GM23338 (cell line): Measurements from ENCODE around the gene ZNF236. TPM values are rescaled to one million over a fixed set of nuclear protein-coding genes. Genes with fewer than 3 reads are reported as not detected.

Experiments used
- ATAC-seq: fragments of 200-7000 bp; cut with Tn5 transposase; 3 replicates; pipeline ENCODE4 v1.9.1; 2020
- DNase-seq: peaks from one replicate; pipeline ENCODE4 v3.0.0-alpha.2; 2015; ENCODE audit warnings: low spot score
- H2AFZ ChIP-seq: fragments of 200-600 bp; sonication (generic); 2 replicates; pipeline ENCODE4 v1.8.0; 2016; ENCODE audit warnings: antibody characterized with exemption, mild to moderate bottlenecking, moderate library complexity
- H3F3A ChIP-seq: fragments of 200-600 bp; sonication (generic); replicated peaks from 2 replicates; pipeline ENCODE4 v1.8.0; 2017; ENCODE audit warnings: antibody characterized with exemption, mixed run types, low read depth
- H3K27ac ChIP-seq: fragments of 200-600 bp; sonication (generic); 2 replicates; pipeline ENCODE4 v1.6.1; 2016; ENCODE audit warnings: low read depth
- H3K27me3 ChIP-seq: fragments of 200-600 bp; sonication (generic); 2 replicates; pipeline ENCODE4 v1.8.0; 2016; ENCODE audit warnings: mild to moderate bottlenecking, mixed run types, moderate library complexity; ENCODE audit not compliant: insufficient read depth
- H3K36me3 ChIP-seq: fragments of 200-600 bp; sonication (generic); 2 replicates; pipeline ENCODE4 v1.8.0; 2016; ENCODE audit warnings: mild to moderate bottlenecking; ENCODE audit not compliant: insufficient read depth
- H3K4me1 ChIP-seq: fragments of 200-600 bp; sonication (generic); 2 replicates; pipeline ENCODE4 v1.8.0; 2016; ENCODE audit warnings: mild to moderate bottlenecking, moderate library complexity; ENCODE audit not compliant: insufficient read depth
- H3K4me2 ChIP-seq: fragments of 200-600 bp; sonication (generic); 2 replicates; pipeline ENCODE4 v1.7.1; 2017; ENCODE audit warnings: mixed run types
- H3K4me3 ChIP-seq: fragments of 200-600 bp; sonication (generic); 2 replicates; pipeline ENCODE4 v1.6.1; 2016; ENCODE audit warnings: mixed run types
- H3K79me2 ChIP-seq: fragments of 200-600 bp; sonication (generic); replicated peaks from 2 replicates; pipeline ENCODE4 v1.8.0; 2017; ENCODE audit warnings: mild to moderate bottlenecking; ENCODE audit not compliant: insufficient read depth
- H3K9me2 ChIP-seq: fragments of 200-600 bp; sonication (generic); 2 replicates; pipeline ENCODE4 v1.8.0; 2017; ENCODE audit not compliant: insufficient read depth
- H4K20me1 ChIP-seq: fragments of 200-600 bp; sonication (generic); replicated peaks from 2 replicates; pipeline ENCODE4 v1.8.0; 2017; ENCODE audit warnings: mild to moderate bottlenecking; ENCODE audit not compliant: insufficient read depth
- H3K27ac Mint-ChIP-seq: 2 replicates; pipeline ENCODE4 v1.8.0; 2020; ENCODE audit warnings: inconsistent platforms, mild to moderate bottlenecking, moderate library complexity, mixed read lengths
- H3K27me3 Mint-ChIP-seq: 3 replicates; pipeline ENCODE4 v1.8.0; 2022; ENCODE audit warnings: low read depth, mild to moderate bottlenecking, moderate library complexity, mixed read lengths, inconsistent platforms; ENCODE audit not compliant: insufficient read depth, poor library complexity
- H3K36me3 Mint-ChIP-seq: 3 replicates; pipeline ENCODE4 v1.8.0; 2021; ENCODE audit warnings: low read depth, mild to moderate bottlenecking, inconsistent platforms, moderate library complexity, mixed read lengths
- H3K4me1 Mint-ChIP-seq: 3 replicates; pipeline ENCODE4 v1.8.0; 2020; ENCODE audit warnings: mild to moderate bottlenecking, inconsistent platforms, mixed read lengths
- H3K4me3 Mint-ChIP-seq: 3 replicates; pipeline ENCODE4 v1.8.0; 2021; ENCODE audit warnings: moderate library complexity, mild to moderate bottlenecking, inconsistent platforms, mixed read lengths
- H3K9me3 Mint-ChIP-seq: 3 replicates; pipeline ENCODE4 v1.8.0; 2020; ENCODE audit warnings: moderate library complexity, mild to moderate bottlenecking, inconsistent platforms, mixed read lengths
- CREB1 ChIP-seq: fragments of 250-450 bp; sonication (Bioruptor Pico); IDR thresholded peaks from 2 replicates; pipeline ENCODE4 v1.5.0; 2020; ENCODE audit warnings: low read depth, mild to moderate bottlenecking, moderate library complexity
- EZH2 ChIP-seq: fragments of 200-600 bp; sonication (generic); IDR thresholded peaks from one replicate; pipeline ENCODE4 v1.8.0; 2017; ENCODE audit warnings: antibody characterized with exemption, mild to moderate bottlenecking, low read depth; ENCODE audit not compliant: unreplicated experiment
- EZH2phosphoT487 ChIP-seq: fragments of 200-600 bp; sonication (generic); IDR thresholded peaks from one replicate; pipeline ENCODE4 v1.8.1; 2018; ENCODE audit warnings: antibody characterized with exemption; ENCODE audit not compliant: unreplicated experiment
- JUNB ChIP-seq: IDR thresholded peaks from one replicate; pipeline ENCODE4 v1.6.1; 2016; ENCODE audit warnings: antibody characterized with exemption; ENCODE audit not compliant: unreplicated experiment
- NANOG ChIP-seq: IDR thresholded peaks from 2 replicates; pipeline ENCODE4 v1.6.1; 2016; ENCODE audit warnings: antibody characterized with exemption, borderline replicate concordance
- POLR2AphosphoS5 ChIP-seq: IDR thresholded peaks from 2 replicates; pipeline ENCODE4 v1.6.1; 2016; ENCODE audit warnings: antibody characterized with exemption, low read depth
- STAT1 ChIP-seq: IDR thresholded peaks from one replicate; pipeline ENCODE4 v1.6.1; 2016; ENCODE audit warnings: antibody characterized with exemption; ENCODE audit not compliant: unreplicated experiment
- ZNF114 ChIP-seq: fragments of 250-450 bp; sonication (Bioruptor Pico); IDR thresholded peaks from 2 replicates; pipeline ENCODE4 v1.5.0; 2020; ENCODE audit warnings: mild to moderate bottlenecking, moderate library complexity
- ZNF331 ChIP-seq: fragments of 250-450 bp; sonication (Bioruptor Pico); IDR thresholded peaks from 2 replicates; pipeline ENCODE4 v1.5.0; 2020; ENCODE audit warnings: low read depth, mild to moderate bottlenecking, moderate library complexity
- polyA plus RNA-seq: library from polyadenylated mRNA; unstranded; fragments of >200 nt; fragmentation: Nextera tagmentation; extraction: Ambion mirVana; gene quantifications from 2 replicates; pipeline ENCODE4 v1.2.1, GENCODE V29; 2016
- total RNA-seq: library from RNA; depleted of rRNA; stranded (reverse); fragments of >200 nt; shearing (Covaris generic); gene quantifications from 2 replicates; pipeline ENCODE4 v1.2.3, GENCODE V29; 2014
- TF ChIP-seq, protein P1 (sequence below), 2 experiments: fragments of 200-600 bp in 1 of 2; sonication (generic) in 1 of 2; conservative IDR thresholded peaks; 2 replicates each; pipeline versions ENCODE4 v1.5.1 to v1.6.1; 2016 to 2017; ENCODE audit warnings: antibody characterized with exemption in 2 of 2, low read depth in 2 of 2, mild to moderate bottlenecking in 2 of 2, moderate library complexity in 1 of 2
- TF ChIP-seq, protein P2 (sequence below): IDR thresholded peaks from one replicate; pipeline ENCODE4 v1.6.1; 2018; ENCODE audit warnings: antibody characterized with exemption; ENCODE audit not compliant: unreplicated experiment
- TF ChIP-seq, protein P3 (sequence below): fragments of 250-450 bp; sonication (Bioruptor Pico); IDR thresholded peaks from 2 replicates; pipeline ENCODE4 v1.5.0; 2020; ENCODE audit warnings: mild to moderate bottlenecking, moderate library complexity
- TF ChIP-seq, protein P4 (sequence below): IDR thresholded peaks from 2 replicates; pipeline ENCODE4 v1.6.1; 2016; ENCODE audit warnings: antibody characterized with exemption

The ZNF236 gene
- total and polyA plus RNA-seq, 2 experiments from 2014 or later: 8.9 to 16.3 TPM

DNA sequence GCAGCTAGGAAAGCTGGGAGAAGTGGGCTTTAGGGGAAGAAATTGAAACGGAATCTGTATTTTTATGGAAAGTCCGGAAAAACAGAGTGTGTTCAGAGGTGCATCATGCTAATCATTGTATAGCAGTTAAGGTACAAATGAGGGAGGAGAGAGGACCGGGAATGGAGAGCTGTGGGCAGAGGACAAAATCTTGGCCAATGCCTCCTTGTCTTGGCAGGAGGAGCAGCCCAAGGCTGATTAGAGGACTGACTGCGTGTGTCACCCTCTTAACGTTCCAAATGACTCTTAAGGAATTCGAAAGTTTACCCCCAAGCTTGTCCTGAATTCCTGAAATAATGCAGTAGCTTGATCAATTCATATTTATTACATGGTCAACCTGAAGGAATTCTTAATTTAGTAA lies 81.0 kb downstream of the ZNF236 start:
- no peaks in the 10 kb centered on the region; the same call in 2 of the 3 replicates for H3K9me3 Mint-ChIP-seq
- H3K4me2 ChIP-seq: no peak overlapping the region

More for the DNA sequence above, 81.0 kb downstream of the ZNF236 start:
- H3K27me3 Mint-ChIP-seq: no peaks in the 10 kb centered on the region
- no peak overlapping the region for H3K4me3 Mint-ChIP-seq
- H3K36me3 Mint-ChIP-seq: peaks cover 18% of the 10 kb centered on the region
- Histone ChIP-seq H3F3A (no peaks in the 10 kb centered on the region), H3K4me1 (no peaks in the 10 kb centered on the region), H3K9me2 (no peaks in the 10 kb centered on the region), H3K79me2 (no peaks in the 10 kb centered on the region), H3K27me3 (no peaks in the 10 kb centered on the region), H4K20me1 (no peaks in the 10 kb centered on the region), H3K4me3 (no peak overlapping the region), H2AFZ (no peak overlapping the region), H3K27ac (no peak overlapping the region), H3K36me3 (no peaks in the 10 kb centered on the region; the same call in 1 of the 2 replicates)
- ATAC-seq: no peak
- DNase-seq: no peak
- no peaks in the 10 kb centered on the region for H3K4me1 Mint-ChIP-seq
- TF ChIP-seq EZH2phosphoT487 (no peak), JUNB (no peak), ZNF331 (CRISPR knock-in tag) (no peak), ZNF114 (CRISPR knock-in tag) (no peak), CREB1 (CRISPR knock-in tag) (no peak), EZH2 (no peak), POLR2AphosphoS5 (no peak), STAT1 (no peak), NANOG (no peak)
- TF ChIP-seq, protein P1, sequence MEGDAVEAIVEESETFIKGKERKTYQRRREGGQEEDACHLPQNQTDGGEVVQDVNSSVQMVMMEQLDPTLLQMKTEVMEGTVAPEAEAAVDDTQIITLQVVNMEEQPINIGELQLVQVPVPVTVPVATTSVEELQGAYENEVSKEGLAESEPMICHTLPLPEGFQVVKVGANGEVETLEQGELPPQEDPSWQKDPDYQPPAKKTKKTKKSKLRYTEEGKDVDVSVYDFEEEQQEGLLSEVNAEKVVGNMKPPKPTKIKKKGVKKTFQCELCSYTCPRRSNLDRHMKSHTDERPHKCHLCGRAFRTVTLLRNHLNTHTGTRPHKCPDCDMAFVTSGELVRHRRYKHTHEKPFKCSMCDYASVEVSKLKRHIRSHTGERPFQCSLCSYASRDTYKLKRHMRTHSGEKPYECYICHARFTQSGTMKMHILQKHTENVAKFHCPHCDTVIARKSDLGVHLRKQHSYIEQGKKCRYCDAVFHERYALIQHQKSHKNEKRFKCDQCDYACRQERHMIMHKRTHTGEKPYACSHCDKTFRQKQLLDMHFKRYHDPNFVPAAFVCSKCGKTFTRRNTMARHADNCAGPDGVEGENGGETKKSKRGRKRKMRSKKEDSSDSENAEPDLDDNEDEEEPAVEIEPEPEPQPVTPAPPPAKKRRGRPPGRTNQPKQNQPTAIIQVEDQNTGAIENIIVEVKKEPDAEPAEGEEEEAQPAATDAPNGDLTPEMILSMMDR (conservative IDR thresholded peaks at IDR 0.05; ENCODE audit: low read depth in 2 of 2): no peak
- TF ChIP-seq, protein P2, sequence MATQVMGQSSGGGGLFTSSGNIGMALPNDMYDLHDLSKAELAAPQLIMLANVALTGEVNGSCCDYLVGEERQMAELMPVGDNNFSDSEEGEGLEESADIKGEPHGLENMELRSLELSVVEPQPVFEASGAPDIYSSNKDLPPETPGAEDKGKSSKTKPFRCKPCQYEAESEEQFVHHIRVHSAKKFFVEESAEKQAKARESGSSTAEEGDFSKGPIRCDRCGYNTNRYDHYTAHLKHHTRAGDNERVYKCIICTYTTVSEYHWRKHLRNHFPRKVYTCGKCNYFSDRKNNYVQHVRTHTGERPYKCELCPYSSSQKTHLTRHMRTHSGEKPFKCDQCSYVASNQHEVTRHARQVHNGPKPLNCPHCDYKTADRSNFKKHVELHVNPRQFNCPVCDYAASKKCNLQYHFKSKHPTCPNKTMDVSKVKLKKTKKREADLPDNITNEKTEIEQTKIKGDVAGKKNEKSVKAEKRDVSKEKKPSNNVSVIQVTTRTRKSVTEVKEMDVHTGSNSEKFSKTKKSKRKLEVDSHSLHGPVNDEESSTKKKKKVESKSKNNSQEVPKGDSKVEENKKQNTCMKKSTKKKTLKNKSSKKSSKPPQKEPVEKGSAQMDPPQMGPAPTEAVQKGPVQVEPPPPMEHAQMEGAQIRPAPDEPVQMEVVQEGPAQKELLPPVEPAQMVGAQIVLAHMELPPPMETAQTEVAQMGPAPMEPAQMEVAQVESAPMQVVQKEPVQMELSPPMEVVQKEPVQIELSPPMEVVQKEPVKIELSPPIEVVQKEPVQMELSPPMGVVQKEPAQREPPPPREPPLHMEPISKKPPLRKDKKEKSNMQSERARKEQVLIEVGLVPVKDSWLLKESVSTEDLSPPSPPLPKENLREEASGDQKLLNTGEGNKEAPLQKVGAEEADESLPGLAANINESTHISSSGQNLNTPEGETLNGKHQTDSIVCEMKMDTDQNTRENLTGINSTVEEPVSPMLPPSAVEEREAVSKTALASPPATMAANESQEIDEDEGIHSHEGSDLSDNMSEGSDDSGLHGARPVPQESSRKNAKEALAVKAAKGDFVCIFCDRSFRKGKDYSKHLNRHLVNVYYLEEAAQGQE: no peak
- TF ChIP-seq, protein P3, sequence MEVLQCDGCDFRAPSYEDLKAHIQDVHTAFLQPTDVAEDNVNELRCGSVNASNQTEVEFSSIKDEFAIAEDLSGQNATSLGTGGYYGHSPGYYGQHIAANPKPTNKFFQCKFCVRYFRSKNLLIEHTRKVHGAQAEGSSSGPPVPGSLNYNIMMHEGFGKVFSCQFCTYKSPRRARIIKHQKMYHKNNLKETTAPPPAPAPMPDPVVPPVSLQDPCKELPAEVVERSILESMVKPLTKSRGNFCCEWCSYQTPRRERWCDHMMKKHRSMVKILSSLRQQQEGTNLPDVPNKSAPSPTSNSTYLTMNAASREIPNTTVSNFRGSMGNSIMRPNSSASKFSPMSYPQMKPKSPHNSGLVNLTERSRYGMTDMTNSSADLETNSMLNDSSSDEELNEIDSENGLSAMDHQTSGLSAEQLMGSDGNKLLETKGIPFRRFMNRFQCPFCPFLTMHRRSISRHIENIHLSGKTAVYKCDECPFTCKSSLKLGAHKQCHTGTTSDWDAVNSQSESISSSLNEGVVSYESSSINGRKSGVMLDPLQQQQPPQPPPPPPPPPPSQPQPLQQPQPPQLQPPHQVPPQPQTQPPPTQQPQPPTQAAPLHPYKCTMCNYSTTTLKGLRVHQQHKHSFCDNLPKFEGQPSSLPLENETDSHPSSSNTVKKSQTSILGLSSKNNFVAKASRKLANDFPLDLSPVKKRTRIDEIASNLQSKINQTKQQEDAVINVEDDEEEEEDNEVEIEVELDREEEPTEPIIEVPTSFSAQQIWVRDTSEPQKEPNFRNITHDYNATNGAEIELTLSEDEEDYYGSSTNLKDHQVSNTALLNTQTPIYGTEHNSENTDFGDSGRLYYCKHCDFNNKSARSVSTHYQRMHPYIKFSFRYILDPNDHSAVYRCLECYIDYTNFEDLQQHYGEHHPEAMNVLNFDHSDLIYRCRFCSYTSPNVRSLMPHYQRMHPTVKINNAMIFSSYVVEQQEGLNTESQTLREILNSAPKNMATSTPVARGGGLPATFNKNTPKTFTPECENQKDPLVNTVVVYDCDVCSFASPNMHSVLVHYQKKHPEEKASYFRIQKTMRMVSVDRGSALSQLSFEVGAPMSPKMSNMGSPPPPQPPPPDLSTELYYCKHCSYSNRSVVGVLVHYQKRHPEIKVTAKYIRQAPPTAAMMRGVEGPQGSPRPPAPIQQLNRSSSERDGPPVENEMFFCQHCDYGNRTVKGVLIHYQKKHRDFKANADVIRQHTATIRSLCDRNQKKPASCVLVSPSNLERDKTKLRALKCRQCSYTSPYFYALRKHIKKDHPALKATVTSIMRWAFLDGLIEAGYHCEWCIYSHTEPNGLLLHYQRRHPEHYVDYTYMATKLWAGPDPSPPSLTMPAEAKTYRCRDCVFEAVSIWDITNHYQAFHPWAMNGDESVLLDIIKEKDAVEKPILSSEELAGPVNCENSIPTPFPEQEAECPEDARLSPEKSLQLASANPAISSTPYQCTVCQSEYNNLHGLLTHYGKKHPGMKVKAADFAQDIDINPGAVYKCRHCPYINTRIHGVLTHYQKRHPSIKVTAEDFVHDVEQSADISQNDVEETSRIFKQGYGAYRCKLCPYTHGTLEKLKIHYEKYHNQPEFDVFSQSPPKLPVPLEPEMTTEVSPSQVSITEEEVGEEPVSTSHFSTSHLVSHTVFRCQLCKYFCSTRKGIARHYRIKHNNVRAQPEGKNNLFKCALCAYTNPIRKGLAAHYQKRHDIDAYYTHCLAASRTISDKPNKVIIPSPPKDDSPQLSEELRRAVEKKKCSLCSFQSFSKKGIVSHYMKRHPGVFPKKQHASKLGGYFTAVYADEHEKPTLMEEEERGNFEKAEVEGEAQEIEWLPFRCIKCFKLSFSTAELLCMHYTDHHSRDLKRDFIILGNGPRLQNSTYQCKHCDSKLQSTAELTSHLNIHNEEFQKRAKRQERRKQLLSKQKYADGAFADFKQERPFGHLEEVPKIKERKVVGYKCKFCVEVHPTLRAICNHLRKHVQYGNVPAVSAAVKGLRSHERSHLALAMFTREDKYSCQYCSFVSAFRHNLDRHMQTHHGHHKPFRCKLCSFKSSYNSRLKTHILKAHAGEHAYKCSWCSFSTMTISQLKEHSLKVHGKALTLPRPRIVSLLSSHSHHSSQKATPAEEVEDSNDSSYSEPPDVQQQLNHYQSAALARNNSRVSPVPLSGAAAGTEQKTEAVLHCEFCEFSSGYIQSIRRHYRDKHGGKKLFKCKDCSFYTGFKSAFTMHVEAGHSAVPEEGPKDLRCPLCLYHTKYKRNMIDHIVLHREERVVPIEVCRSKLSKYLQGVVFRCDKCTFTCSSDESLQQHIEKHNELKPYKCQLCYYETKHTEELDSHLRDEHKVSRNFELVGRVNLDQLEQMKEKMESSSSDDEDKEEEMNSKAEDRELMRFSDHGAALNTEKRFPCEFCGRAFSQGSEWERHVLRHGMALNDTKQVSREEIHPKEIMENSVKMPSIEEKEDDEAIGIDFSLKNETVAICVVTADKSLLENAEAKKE (CRISPR knock-in tag): no peak
- TF ChIP-seq, protein P4, sequence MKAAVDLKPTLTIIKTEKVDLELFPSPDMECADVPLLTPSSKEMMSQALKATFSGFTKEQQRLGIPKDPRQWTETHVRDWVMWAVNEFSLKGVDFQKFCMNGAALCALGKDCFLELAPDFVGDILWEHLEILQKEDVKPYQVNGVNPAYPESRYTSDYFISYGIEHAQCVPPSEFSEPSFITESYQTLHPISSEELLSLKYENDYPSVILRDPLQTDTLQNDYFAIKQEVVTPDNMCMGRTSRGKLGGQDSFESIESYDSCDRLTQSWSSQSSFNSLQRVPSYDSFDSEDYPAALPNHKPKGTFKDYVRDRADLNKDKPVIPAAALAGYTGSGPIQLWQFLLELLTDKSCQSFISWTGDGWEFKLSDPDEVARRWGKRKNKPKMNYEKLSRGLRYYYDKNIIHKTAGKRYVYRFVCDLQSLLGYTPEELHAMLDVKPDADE: no peak
- H3K27ac Mint-ChIP-seq: peak overlapping the region; percentile 19
